Measurements from ENCODE around the gene PIGT. TPM values are rescaled to one million over a fixed set of nuclear protein-coding genes. Genes with fewer than 3 reads are reported as not detected.

The PIGT gene
- 10 to 100 TPM; 76.6 to 80.1 TPM for total RNA-seq

DNA sequence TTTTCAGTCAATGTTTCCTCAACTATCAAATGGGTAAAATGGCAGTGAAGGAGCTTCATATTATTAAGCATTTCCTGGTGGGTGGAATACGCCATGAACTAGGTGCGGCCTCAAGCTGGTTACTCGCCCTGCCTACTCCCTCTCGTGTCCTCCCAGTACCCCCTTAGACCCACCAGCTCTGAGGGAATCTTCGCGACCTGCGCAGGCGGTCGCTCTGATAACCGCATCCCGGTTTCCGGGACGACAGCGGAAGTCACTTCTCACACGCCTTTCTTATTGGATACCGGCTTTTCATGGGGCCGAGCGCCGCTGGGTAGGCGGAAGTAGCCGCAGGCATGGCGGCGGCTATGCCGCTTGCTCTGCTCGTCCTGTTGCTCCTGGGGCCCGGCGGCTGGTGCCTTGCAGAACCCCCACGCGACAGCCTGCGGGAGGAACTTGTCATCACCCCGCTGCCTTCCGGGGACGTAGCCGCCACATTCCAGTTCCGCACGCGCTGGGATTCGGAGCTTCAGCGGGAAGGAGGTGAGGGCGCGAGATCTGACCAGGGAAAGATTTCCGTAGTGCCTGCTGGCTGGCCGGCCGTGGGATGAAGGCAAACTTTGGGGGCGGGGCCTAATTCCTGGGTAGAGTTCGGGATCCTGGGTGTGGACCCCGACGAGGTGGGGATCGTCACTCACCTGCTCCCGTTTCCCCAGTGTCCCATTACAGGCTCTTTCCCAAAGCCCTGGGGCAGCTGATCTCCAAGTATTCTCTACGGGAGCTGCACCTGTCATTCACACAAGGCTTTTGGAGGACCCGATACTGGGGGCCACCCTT lies at the start of gene PIGT:
PIGT (plus strand) TSS at position 320 of the 816 bp plus-strand sequence; CDS start at position 336, 16 bp downstream.
- POLR2A ChIA-PET = interaction anchor here (0.9 to 1.9 kb wide), 3 partner anchors 9 to 53 kb away, joined by 5 to 9 read pairs (median 8); partner anchors contain the start of genes DBNDD2 and SYS1

DNA sequence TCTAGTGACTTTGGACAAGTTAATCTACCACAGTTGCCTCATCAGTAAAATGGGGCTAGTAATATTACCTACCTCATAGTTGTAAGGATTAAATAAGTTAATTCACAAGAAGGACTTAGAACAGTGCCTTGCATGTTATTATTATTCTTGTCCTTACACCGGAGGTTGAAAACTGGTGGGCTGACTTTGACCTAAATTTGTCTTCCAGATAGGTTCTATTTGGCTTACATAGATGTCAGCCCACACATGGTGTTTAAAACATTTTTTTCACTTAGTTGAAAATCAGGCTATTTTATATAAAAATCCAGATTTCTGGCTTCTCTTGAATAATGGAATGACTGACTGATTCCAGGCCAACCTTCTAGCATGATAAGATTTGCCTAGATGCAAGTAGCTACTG lies 49.7 kb upstream of the PIGT start:
- CTCF ChIA-PET = interaction anchor here (0.7 to 6.6 kb wide), 5 partner anchors 6 to 72 kb away, joined by 3 to 63 read pairs (median 3); no protein-coding TSS in a partner anchor
- POLR2A ChIA-PET = no interaction called here

More for the DNA sequence above, at the start of gene PIGT:
- CTCF ChIA-PET = interaction anchor here (1.3 to 5.0 kb wide), 4 partner anchors 21 to 355 kb away, joined by 3 to 26 read pairs (median 16); partner anchors contain the start of gene SYS1

DNA sequence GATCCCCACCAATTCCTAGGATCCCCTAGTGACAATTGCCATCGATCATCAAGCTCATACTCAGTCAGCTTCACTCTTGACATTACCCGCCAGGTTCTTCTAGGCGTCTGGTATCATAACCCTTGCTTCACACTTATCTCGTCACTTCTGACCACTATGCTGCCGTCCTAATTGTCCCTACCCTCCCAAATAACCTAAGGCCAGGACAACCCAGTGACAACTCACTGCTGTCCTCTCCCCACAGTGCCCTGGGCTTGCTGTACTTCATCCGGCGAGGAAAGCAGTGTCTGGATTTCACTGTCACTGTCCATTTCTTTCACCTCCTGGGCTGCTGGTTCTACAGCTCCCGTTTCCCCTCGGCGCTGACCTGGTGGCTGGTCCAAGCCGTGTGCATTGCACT lies 49.3 kb upstream of the PIGT start:
- CTCF ChIA-PET = interaction anchor here (0.6 to 6.6 kb wide), 4 partner anchors 6 to 70 kb away, joined by 3 to 63 read pairs (median 3); no protein-coding TSS in a partner anchor
- POLR2A ChIA-PET = no interaction called here

DNA sequence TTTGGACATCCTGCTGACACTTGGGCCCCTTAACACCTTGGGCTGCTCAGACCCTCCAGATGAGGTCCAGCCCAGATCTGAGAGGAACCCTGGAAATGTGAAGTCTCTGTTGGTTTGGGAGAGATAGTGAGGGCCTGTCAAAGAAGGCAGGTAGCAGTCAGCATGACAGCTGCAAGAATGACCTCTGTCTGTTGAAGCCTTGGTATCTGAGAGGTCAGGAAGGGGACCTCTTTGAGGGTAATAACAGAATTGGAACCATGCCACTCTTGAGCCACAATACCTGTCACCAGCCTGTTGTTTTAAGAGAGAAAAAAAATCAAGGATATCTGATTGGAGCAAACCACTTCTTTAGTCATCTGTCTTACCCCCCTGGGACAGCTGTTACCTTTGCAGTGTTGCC lies 48.8 kb upstream of the PIGT start:
- ChIA-PET CTCF (interaction anchor here (0.6 to 6.6 kb wide), 3 partner anchors 6 to 70 kb away, joined by 3 to 63 read pairs (median 3); no protein-coding TSS in a partner anchor), POLR2A (no interaction called here)

DNA sequence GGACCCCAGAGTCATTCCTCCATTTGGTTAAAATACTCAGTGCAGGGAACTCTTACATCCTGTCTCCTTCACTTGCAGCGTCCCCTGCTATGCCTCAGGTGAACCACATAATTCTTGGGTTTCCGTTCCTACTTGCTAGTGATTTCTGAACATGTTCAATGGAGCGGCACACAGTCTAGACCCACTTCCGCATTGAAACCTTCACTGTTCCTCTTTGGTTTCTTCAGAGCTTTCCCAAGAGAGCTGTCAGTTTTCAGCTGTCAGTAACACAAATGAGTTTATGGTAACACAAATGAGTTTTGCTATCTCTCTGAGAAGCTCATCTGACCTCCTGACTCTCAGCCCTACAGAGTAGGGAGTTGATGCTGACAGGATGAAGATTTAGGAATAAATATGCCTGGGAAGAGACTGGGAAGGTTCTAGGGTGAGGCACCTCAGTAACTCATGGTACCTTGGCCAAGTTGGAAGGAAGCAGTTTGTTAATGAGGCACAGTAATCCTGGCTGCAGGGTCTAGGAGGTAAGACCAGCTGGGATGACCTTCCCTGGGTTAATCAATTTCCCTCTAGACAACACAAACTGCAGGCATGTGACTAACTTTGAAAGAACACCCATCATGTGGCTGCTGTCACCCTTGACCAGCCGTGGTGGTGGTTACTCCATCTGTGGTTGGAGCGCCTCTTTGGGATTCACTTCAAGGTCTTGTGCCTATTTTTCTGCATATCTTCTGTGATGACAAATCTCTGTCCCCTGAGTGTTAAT lies 47.5 kb upstream of the PIGT start:
- ChIA-PET POLR2A (interaction anchor here (1.5 to 2.0 kb wide), 2 partner anchors 51 to 68 kb away, joined by 4 read pairs; no protein-coding TSS in a partner anchor), CTCF (interaction anchor here (0.6 to 1.9 kb wide), 2 partner anchors 68 to 143 kb away, joined by 4 to 7 read pairs; no protein-coding TSS in a partner anchor)

DNA sequence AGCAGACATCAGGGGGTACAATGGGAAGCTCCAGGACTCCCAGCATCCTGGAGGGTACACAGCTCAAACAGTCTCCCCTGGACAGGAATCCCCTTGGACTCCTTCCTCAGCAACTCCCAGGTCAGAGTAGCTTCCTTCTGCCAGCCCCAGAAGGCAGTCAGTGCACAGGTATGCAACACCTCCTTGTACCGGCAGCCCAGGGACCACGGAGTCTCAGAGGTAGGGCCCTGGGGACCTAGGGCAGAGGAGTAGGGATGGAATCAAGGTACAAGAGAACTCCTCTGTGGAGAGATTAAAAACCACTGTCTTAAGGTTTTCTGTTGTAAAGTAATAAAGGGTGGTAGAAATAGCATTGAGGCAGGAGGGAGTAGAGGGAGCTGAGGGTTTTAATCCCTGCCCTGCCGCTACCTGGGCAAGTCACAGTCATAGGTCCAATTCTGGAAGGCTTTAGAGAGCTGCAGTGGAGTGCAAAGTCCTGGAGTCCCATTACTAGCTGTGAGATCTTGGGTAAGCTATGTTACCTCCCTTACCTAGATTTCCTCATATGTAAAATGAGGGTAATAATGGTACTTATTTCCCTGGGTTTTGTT lies 45.3 kb upstream of the PIGT start:
- CTCF ChIA-PET = interaction anchor here (4.8 to 5.4 kb wide), 2 partner anchors 7 to 66 kb away, joined by 54 to 63 read pairs; partner anchors contain the start of gene SYS1
- POLR2A ChIA-PET = no interaction called here

DNA sequence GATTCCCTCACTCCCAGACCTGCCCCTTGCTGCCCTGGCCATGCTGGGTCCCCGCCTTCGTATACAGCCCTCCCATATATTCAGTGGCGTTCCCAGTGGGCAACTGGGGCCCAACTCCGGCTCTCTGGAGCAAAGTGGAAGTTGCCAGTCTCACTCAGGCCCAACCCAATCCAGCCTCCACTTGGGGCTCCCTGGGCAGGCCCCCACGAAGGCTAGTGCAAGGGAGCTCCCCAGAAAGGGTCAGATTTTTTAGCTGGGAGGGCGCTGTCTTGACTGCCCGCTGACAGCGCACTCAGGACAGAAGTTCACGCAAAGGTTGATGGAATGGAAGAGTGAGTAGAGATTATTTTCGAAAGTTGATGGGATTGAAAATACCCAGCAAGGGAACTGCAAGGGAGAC lies 43.7 kb upstream of the PIGT start:
- ChIA-PET CTCF (interaction anchor here (0.9 to 5.4 kb wide), 8 partner anchors 9 to 78 kb away, joined by 3 to 63 read pairs (median 16); partner anchors contain the start of genes SDC4 and SYS1), POLR2A (interaction anchor here (0.5 to 2.6 kb wide), 4 partner anchors 8 to 64 kb away, joined by 4 to 18 read pairs (median 6); partner anchors contain the start of gene SYS1)

DNA sequence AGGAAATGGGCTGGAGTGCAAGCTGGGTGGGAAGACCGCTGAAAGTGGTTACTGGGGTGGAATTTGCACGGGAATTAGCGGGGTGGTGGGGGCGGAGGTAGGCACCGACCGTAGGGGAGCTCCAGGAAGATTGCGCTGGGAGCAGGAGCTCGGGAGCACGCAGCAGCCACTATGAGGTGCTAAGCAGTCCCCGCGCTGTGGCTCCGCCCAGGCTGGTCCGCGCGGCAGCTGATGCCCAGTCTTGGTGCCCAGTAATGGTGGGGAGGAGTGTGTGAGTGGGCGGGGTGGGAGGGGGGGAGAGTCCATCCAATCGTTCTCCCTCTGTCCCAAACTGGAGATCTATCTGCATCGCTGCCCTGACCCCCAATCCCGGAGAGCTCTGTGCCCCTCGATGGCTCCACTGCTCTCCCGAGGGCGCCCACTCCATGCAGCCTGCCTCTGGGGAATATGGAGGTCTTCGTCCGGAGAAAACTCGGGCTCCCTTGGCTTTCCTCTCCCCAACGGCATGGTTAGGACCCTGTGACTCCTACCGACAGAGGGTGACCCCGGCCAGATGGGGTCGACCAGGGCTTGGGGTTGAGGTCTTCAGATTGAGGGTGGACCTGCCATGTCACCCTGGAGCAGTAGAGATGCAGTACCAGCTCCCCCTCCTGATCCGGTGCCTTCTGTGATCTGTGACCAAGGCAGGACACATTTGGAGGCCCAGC lies 43.1 kb upstream of the PIGT start:
- ChIA-PET CTCF (interaction anchor here (0.9 to 5.4 kb wide), 16 partner anchors 9 to 398 kb away, joined by 3 to 63 read pairs (median 8); partner anchors contain the start of genes PIGT, SDC4 and SYS1), POLR2A (interaction anchor here (0.7 to 2.6 kb wide), 8 partner anchors 10 to 598 kb away, joined by 3 to 18 read pairs (median 5); partner anchors contain the start of genes DNTTIP1, PIGT, SDC4 and SYS1)

DNA sequence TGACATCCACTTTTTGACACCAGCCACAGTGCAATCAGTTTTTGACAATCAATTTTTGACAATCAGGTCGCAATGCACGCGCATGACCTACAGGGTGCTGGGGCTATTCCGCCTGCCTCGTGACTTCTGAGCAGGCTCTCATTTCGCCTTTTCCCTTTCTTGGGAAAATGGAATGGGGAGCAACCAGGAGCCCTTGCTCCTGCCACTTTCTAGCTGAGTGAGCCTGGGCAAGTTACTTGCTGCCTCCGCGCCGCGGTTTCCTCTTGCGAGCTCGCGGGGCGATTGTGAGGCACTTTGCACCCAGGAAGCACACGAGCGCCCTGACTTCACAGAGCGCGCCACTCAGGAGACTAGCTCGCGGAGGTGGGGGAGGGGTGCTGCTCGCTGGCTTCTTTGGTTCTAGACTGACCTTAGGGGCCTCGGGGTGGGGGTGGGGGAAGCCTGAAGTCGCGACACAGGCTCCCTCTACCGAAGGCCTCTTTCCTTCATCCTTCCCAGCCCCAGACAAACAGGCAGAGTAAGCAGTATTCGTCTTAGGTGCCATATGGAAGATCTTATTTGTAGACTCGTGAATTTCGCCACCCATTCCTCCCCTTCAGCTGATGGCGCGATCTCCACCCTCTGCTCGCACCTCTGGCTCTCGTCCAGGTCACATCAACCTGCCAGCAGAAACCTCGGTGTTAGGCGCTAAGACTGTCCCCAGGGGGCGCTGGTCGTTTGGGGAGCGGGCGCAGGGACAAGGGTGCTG lies 42.4 kb upstream of the PIGT start:
- POLR2A ChIA-PET = interaction anchor here (0.7 to 2.6 kb wide), 8 partner anchors 11 to 597 kb away, joined by 3 to 18 read pairs (median 5); partner anchors contain the start of genes DNTTIP1, PIGT, SDC4 and SYS1
- CTCF ChIA-PET = interaction anchor here (0.6 to 5.4 kb wide), 32 partner anchors 10 to 397 kb away, joined by 3 to 63 read pairs (median 5); partner anchors contain the start of genes PIGT, SDC4 and SYS1

DNA sequence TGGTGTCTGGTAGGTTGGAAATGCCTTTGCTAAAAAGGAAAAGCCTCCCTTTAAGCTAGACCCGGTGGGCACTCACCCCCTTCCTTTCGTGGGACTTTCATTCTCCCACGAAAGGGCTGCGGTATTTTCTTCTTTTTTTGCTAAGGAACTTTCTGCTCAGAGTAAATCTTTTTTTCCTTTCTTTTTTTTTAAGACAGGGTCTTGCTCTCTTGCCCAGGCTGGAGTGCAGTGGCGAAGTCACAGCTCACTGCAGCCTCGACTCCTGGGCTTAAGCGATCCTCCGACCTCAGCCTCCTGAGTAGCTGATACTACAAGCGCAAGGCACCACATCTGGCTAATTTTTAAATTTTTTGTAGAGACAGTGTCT lies 41.9 kb upstream of the PIGT start:
- CTCF ChIA-PET = interaction anchor here (0.6 to 5.4 kb wide), 31 partner anchors 10 to 397 kb away, joined by 3 to 63 read pairs (median 5); partner anchors contain the start of genes PIGT, SDC4 and SYS1
- POLR2A ChIA-PET = interaction anchor here (1.1 to 2.6 kb wide), 4 partner anchors 11 to 63 kb away, joined by 4 to 18 read pairs (median 8); partner anchors contain the start of genes PIGT, SDC4 and SYS1

DNA sequence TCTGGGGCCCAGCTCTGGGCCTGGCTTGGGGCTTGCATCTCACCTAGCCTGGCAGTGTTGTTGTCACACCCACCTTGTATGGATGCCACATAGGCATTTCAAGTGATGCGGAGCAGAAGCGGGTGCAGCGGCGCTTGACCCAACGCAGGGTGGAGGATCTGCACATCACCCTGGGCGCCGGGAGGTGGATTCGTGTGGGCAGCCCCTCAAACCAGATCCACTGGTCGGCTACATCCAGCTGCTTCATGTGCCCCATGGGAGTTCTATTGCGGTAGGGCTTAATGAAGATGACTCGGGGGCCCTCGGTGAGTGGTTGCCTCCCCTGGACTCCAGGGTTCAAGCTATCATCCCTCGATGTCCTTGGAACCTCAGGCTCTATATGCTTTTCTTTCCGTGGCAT lies 41.0 kb upstream of the PIGT start:
- ChIA-PET CTCF (interaction anchor here (1.2 to 5.4 kb wide), 8 partner anchors 9 to 411 kb away, joined by 3 to 63 read pairs (median 15); partner anchors contain the start of genes PIGT, SDC4 and SYS1), POLR2A (interaction anchor here (0.8 to 2.6 kb wide), 2 partner anchors 12 to 62 kb away, joined by 3 to 18 read pairs; partner anchors contain the start of gene SYS1)

DNA sequence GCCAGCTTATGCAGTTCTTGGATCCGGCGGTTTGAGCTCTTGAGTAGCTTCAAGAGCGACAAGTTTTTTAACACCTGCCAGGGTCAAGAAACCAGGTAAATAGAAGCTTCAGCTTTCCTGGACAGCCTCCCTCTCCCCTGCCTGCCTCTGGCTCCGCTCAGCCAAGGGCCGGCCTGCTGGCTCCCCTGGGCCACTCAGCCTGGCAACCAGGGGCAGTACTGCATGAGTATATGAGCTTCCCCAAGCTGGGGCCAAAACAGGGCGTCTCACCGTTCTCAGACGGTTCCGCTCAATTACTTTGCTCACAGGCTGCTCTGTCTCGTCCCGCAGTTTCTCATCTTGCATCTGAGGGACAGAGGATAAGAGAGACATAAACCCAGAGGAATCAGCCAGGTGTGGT lies 38.7 kb upstream of the PIGT start:
- ChIA-PET POLR2A (interaction anchor here (0.6 kb wide), 1 partner anchor 44 kb away, joined by 4 read pairs; no protein-coding TSS in a partner anchor), CTCF (interaction anchor here (0.9 to 2.6 kb wide), 4 partner anchors 14 to 73 kb away, joined by 3 to 6 read pairs (median 5); partner anchors contain the start of gene SYS1)

DNA sequence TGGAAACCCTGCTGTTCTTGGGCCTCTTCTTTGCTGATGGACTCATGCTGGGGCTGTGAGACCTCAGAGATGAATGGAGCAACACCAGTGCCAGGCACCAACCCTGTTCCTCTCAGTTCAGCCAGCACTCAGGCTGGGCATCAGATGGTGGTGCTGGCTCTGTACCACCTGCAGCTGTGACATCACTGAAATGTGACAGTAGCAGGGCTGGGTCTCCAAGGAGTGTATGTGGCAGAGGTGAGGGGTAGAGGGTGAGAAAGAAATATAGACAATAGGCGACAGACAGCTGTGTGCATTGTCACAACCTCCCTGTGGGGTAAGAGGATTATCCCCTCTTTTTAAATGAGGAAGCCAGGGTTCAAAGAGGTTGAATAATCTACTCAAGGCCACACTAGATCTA lies 37.8 kb upstream of the PIGT start, which contains the start of gene TP53TG5:
TP53TG5 (minus strand) TSS at position 135 of the 400 bp plus-strand sequence; CDS start at position 46, 89 bp downstream.
- POLR2A ChIA-PET = no interaction called here

DNA sequence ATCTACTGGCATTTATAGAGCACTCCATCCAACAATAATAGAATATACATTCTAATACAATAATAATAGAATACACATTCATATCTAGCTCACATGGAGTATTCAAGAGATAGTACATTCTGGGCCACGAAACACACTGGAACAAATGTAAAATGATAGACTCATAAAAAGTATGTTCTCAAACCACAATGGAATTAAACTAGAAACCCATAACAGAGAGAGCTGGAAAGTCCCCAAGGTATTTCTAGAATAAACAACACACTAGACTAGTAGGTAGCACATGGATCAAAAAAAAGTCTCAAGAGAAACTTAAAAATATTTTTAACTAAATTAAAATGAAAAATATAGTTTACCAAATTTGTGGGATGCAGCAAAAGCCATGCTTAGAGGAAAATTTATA lies 28.7 kb upstream of the PIGT start:
- ChIA-PET POLR2A (no interaction called here), CTCF (interaction anchor here (0.5 to 1.3 kb wide), 4 partner anchors 13 to 63 kb away, joined by 3 to 4 read pairs (median 4); partner anchors contain the start of gene SDC4)

More for the DNA sequence above, 37.8 kb upstream of the PIGT start, which contains the start of gene TP53TG5:
- CTCF ChIA-PET = interaction anchor here (1.7 to 2.6 kb wide), 2 partner anchors 15 to 72 kb away, joined by 6 read pairs; partner anchors contain the start of gene SYS1

DNA sequence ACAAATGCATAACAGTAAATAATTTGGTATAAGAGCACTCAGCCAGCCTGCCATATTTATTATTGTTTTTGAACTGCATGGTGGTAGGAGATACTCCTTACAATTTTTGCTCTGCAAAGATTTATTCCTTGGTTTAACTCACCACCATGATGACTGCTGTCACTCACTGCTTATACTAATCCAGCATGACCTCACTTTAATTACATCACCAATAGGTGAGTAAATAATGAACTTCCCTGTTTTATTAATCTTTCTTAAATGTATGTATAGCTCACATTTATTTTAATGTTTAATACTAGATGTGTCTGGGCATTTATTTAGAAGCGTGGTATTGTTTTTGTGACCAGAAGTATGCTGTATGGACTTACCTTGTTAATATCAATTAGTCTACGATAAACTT lies 25.0 kb upstream of the PIGT start:
- ChIA-PET POLR2A (no interaction called here), CTCF (interaction anchor here (0.8 to 1.0 kb wide), 2 partner anchors 46 to 56 kb away, joined by 3 read pairs; no protein-coding TSS in a partner anchor)

DNA sequence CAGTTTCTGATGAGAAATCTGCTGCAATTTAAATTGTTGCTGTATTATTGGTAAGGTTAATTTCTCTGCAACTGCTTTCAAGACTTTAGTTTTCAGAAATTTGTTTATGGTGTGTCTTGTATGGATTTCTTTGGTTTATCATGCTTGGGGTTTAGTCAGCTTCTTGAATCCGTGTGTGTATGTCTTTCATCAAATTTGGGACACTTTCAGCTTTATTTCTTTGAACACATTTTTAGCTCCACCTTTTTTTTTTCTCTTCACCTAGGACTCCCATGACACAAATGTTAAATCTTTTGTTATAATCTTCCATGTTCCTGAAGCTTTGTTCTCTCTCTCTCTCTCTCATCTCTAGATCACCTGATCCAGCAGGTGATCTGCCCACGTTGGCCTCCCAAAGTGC lies 24.4 kb upstream of the PIGT start:
- ChIA-PET CTCF (interaction anchor here (0.8 to 1.0 kb wide), 2 partner anchors 46 to 55 kb away, joined by 3 read pairs; no protein-coding TSS in a partner anchor), POLR2A (no interaction called here)

Measured in activated CD8-positive, alpha-beta memory T cell treated with anti-CD3 and anti-CD28 coated beads for 36 hours (primary cell).